GM08714 (cell line): Measurements from ENCODE around the gene BRME1.
A peak's percentile ranks its signal among the peaks of the same experiment; 100 is the strongest.

ENCODE experiments used
- H3K4me3 ChIP-seq: fragments of 200-500 bp; sonication (Bioruptor generic); 2 replicates; pipeline ENCODE4 v1.5.1; 2014; ENCODE audit warnings: mild to moderate bottlenecking, low read length, inconsistent platforms
- ZNF274 ChIP-seq: IDR thresholded peaks from 2 replicates; pipeline ENCODE4 v1.6.1; 2012; ENCODE audit warnings: mild to moderate bottlenecking, low read depth, low read length

Gene BRME1

DNA sequence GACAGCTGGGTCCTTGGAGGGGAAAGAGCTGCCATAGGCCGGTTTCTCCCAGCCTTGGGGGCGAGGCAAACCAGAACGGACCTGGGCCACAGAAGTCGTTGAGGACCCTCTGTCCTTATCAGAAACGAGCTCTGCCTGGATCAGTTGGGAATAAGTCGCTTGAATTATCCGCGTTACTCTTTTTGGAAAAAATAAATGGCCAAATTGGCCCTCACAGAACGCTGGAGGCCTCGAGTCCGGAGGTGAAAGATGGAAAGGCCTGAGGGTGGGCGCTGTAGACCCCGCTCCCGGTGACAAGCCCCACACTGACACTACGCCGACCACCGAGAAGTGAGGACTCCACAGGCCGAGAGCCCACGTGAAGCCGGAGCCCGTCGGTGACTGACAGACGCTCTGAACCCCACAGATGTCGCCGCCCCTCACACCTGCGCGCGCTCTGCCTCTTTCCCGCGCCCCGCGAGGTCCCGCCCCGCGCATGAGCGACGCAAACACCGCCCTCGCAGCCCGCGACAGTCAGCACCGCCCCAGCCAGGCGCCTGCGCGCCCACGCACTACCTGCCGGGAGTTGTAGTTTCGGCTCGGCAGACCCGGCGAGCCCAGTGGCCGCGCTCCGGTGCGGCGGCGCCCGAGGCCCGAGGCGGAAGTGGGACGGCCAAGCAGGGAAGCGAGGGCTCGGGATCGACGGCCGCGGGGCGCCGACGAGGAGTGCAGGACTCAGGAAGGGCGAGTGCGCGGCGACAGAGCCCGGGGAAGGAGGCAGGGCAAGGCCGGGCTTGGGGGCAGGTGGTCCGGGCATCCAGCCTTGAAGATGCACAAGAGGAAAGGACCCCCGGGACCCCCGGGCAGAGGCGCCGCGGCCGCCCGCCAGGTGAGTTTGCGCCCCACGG is at the start of gene BRME1, which contains the start of gene CC2D1A:
Gene BRME1, minus strand, starts transcription at position 484 of the 887 bp plus-strand sequence. CDS start 1,225 bp downstream, outside the sequence.
Gene CC2D1A, plus strand, starts transcription at position 568 of the 887 bp plus-strand sequence. Its CDS starts 241 bp downstream, at position 809.
- TF ChIP-seq ZNF274 = no peak
- H3K4me3 ChIP-seq = peak within 1 kb of the TSS; percentile 81

DNA sequence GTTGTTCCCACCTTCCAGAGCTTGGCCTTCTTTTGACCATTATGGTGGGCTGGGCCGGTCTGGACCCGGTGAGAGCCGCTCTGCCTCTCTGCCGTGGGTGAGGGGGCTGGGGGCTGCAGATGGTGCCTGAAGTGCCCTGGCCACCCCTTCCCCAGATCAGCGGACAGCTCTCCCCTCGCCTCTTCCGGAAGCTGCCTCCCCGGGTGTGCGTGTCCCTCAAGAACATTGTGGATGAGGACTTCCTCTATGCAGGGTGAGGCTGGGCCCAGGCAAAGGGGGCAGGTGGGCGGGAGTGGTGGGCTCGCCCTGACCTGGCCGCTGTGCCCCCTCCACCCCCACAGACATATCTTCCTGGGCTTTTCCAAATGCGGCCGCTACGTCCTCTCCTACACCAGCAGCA is 48.3 kb upstream of the BRME1 start:
- H3K4me3 ChIP-seq = no peak overlapping the region
- no peak for TF ChIP-seq ZNF274

DNA sequence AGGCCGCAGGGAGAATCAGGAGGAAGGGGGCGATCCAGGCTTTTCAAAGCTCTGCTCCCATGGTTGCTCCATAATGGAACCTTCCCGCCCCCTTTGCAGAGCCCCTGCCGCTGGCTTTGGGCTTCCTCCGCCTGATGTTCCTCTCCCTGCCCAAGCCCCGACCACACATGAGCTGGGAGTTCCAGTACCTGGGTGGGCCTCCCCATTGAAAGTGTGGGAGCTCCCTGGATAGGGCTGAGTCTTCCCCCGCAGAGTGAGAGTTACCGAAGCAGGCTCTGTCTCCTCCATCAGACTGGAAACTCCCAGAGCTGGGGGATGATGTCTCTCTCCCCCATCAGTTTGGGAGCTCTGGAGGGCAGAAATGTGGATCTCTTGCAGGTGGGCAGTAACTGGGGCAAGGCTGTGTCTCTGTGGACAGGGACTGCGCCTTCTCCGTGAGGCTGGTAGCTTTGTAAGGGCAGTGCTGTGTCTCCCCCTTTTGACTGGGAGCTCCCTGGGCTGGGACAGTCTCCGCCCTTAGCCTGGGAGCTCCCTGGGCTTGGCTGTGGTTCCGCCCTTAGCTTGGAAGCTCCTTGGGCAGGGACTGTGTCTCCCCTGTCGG is 47.1 kb upstream of the BRME1 start:
- TF ChIP-seq ZNF274 = no peak
- peak overlapping the region; percentile 67 for H3K4me3 ChIP-seq

DNA sequence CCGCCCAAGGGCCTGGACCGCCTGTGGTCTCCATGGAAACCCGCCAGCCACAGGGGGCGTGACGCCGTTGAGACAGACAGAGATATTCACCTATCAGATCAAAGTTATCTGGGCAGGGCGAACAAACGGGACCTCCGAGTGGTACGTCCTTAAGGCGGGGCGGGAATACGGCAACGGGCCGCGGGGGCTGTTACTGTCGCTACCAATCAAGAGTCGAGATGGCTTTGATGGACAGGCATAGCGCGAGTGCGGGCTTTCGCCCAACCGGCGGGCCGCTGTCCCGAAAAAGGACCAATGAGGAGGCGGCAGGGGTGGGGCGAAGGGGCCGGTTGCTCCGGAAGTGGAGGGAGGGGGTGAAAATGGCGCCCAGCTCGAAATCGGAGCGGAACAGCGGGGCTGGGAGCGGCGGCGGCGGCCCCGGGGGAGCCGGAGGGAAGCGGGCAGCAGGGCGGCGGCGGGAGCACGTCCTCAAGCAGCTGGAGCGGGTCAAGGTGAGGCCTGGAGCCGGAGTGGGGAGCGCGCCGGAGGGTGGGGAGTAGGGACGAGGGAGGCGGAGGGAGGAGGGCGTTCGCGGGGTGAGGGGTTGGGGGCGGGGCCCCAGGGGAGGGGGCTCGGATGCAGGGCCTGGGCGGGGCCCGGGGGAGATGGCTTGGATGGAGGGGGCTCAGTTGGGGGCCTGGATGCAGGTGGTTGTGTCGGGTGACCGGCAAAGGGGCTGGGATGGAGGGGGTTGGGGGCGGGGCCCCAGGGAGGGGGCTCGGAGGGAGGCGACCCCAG is 46.4 kb upstream of the BRME1 start, which contains the start of gene DCAF15:
Gene DCAF15, plus strand, starts transcription at position 356 of the 777 bp plus-strand sequence. Its CDS starts 4 bp downstream, at position 360.
- TF ChIP-seq ZNF274 = no peak
- H3K4me3 ChIP-seq = peak within 1 kb of the TSS; percentile 67

DNA sequence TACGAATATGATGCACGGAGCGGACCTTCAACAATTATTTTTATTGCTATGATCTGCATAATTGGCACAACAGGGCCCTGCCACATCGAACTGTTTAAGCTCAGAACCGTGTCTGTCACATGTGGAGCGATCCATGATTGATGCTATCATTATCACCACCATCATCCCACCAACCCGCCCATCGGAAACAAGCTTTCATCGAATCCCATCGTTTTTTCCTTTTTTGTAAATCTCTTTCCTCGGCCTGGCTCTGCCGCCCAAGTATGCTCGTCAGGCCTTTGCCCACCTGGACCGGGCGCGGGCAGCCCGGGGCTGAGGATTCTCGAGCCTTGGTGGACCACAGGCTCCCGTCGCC is 45.9 kb upstream of the BRME1 start:
- TF ChIP-seq ZNF274 = no peak
- peak overlapping the region; percentile 24; the same call in 1 of the 2 replicates for H3K4me3 ChIP-seq

DNA sequence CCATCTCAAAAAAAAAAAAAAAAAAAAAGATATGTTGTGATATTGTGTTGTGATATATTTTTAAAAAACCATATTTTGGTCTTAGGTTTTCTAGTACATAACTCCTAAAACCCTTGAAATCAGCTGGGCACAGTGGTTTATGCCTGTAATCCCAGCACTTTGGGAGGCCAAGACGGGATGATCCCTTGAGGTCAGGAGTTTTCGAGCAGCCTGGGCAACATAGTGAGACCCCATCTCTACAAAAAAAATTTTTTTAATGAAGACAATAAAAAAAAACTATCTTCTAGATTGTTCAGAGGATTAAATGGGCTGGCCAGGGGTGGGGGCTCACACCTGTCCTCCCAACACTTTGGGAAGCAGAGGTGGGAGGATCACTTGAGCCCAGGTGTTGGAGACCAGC is 45.1 kb upstream of the BRME1 start:
- no peak for TF ChIP-seq ZNF274
- no peak overlapping the region for H3K4me3 ChIP-seq

DNA sequence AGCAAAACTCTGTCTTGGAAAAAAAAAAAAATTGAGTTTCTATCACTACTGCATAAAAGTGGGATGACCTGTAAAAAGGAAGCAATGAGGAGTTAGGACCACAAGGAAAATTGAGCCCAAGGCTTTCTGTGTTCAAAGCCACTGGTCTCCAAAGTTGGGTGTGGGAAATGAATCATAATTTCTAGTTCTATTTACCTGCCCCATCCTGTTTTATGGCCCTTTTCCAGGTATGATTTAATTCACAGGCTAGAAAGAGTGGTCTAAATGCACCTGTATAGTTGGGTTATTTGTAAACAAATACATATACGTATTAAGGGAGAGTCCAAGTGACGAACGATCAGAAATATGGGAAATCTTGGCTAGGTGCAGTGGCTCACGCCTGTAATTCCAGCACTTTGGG is 40.5 kb upstream of the BRME1 start:
- no peak overlapping the region for H3K4me3 ChIP-seq
- TF ChIP-seq ZNF274 = no peak

DNA sequence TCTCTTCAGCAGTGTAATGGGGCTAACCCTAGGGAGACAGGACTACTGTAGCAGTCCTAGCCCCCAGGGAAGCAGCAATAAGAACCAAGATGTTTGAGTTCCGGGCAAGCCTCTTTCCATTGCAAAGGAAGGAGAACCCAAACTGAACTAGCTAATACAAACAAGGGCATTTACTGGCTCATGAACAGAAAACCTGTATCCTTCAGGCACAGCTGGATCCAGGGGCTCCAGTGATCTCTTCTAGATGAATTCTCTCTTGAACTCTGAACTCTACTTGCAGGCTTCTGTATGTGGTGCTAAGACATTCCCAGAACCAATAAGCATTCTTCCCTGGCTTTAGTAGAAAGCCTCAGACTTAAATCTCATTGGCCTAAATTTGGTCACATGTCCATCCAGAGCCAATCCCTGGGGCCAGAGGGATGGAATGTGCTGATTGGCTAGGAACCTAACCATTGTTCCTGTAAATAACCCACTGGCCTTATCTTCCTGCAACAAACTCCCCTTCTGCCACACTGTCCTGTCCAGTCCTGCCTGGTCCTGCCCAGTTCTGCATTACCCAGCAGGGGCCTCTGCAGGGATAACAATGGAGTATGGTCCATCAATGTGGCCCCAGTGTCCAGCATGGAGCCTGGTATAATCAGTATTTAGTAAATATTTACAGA is 36.2 kb upstream of the BRME1 start:
- H3K4me3 ChIP-seq = no peak overlapping the region
- TF ChIP-seq ZNF274 = no peak

DNA sequence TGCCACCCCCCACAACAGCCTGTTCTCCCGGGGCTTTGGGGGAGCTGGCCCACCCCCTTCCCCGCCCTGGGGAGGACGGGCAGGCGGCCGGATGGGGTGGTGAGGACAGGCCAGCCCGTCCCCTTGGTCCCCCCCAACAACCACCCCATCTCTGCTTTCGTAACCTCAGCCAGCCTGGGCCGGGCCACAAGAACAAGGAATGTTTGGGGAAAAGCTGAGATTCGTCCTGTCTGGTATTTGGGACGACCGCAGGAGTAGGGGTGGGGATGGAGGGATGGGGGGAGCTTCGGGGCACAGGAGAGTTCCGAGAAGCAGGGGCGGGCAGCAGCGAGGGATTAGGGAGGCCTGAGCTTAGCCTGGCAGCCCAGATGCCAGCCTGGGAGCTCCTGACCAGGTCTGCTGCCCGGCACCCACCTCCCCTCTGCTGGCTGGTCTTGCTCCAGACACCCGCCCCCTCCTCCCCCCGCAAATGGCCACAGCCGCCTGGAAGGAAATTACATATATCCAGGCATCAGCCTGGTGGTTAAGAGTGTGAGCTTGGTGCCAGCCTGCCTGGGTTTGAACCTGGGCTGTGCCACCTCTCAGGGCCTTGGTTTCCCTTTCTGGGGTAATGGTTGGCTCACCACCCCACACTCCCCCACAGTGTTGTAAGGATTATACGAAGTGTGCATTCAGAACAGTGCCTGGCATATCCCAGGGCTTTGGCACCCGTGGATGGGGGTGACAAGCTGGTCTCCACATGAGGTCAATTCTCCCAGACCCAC is 32.6 kb upstream of the BRME1 start, which contains the start of gene PODNL1:
Gene PODNL1, minus strand, starts transcription at position 117 of the 764 bp plus-strand sequence. CDS start 236 bp downstream, outside the sequence.
- no peak for TF ChIP-seq ZNF274
- H3K4me3 ChIP-seq = no peak within 1 kb of the TSS

DNA sequence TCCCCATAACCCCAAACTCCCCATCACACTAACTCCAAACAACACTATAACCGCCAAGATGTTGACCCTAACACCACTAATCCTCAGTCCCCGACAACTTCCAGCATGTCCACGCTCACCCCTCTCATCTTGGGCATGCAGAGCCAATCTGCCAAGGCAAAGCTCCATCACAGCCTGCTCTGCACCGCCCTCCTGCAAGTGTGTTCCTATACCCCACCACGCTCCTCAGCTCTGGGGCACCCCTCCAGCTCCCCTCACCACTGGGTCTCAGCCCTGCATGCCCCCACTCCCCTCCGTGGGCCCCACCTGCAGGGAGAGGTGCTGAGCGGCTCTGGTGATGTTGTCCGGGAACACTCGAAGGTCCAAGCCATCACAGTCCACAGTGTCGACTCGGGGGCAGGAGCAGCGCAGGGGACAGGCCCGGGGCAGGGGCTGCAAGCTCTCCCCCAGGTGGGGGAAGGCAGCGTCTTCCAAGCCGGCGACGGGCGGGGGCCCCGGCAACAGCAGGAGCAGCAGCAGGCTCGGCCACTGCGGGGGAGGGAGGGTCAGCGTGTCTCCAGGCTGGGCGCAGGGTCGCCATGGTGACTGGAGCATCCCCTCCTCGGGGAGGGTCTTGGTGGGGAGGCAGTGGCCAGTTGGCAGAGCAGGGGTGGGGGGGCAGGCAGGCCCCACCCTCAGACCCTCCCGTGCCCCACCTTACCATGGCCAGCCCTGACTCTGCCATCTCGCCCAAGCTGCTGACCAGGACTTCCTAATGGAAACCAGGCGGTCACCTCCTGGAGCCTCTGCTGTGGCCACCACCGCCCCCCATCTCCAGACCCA is 31.8 kb upstream of the BRME1 start:
- TF ChIP-seq ZNF274 = no peak
- H3K4me3 ChIP-seq = no peak overlapping the region

DNA sequence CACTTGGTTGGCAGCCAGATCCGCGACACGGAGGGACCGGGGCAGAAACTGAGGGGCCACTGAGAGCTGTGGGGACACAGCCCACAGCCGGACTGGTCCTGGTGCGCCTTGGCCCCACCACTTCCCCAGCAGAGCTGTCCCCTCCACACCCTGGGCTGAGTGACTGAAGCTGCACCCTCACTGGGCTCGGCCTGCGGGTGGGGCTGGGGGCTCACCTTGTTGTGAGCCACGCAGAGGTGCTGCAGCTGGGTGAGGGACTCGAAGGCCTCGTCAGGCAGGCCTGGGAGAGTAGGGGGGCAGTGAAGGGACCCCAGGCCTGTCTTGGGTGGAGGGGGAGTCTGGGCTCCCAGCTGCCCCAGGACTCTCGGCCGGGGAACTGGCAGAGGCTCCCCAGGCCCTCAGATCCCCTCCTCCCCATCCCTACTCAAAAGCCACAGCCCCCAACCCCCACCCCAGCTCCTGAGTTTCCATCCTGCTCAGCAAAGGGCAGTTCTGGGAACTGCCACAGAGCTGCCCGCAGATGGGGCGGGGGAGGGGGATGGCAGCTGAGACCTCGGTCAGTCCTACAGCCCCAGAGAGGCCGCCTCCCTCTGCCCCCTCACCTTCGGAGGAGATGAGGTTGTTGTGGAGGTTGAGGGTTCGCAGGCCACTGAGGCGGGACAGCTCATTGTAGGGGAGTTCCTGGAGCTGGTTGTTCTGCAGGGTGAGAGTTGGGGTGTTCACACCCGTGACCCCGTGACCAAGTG is 30.0 kb upstream of the BRME1 start:
- no peak overlapping the region for H3K4me3 ChIP-seq
- TF ChIP-seq ZNF274 = no peak

DNA sequence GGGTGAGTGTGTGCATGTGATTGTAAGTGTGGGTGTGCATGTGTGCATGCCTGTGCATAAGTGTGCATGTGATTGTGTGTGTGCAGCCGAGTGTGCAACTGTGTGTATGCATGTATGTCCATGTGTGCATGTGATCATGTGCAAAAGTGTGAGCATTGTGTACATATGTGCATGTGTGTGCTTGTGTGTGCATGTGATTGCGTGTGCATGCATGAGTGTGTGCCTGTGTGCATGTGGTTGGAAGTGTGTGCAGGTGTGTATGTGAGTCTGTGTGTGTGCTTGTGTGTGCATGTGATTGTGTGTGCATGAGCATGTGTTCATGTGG is 28.8 kb upstream of the BRME1 start:
- H3K4me3 ChIP-seq = no peak overlapping the region
- TF ChIP-seq ZNF274 = no peak
